Measurements from ENCODE around the gene ERCC1.

The ERCC1 gene

GRCh38 chr19:45405435-45406225, 18.1 kb downstream of the ERCC1 start:
- peak; percentile 92 for DNase-seq (ENCODE audit: low read depth)

DNA sequence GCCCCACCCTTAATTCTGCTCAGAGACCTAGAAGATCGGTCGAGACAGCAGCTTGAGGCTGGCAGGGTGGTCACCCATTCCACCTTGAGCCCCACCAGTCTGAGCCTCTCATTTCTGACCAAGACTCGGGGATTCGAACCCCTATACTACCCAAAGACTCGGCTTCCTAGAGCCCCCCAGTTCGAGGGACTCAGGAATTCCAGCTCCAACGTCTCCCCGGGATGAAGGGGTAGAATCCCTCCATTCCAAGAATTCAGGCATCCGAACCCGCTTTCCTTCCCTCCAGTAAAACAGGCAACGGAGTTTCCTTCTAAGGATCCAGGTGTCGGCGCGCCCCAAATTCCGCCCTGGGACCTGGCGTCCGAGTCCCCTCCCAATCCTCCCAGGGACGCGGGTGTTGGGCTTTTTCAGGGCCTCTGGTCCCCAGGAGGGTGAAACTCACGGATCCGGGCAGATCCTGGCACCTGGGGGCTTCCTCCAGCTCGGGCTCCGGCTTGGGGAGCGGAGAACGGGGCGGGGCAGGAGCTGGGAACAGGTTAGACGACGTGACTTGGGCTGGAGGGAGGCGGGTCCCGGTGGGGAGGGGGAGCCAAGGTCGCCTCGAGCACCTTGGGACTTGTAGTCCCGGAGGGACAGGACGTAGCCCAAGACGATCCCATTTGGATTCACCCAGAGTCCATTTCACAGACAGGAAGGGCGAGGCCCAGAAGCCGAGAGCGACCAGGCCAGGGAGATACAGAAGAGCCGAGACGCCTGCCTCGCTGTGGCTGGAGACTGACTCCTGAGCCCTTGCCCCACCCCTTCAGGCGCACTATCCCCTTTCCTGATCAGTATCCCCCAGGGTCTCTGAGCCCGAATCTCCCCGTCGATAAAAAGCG, 18.9 kb downstream of the ERCC1 start, which contains the start of gene PPP1R13L:
PPP1R13L (minus strand) TSS at position 513 of the 878 bp plus-strand sequence. CDS start 6,751 bp downstream, outside the sequence.
- DNase-seq (ENCODE audit: low read depth) = peak; percentile 80

DNA sequence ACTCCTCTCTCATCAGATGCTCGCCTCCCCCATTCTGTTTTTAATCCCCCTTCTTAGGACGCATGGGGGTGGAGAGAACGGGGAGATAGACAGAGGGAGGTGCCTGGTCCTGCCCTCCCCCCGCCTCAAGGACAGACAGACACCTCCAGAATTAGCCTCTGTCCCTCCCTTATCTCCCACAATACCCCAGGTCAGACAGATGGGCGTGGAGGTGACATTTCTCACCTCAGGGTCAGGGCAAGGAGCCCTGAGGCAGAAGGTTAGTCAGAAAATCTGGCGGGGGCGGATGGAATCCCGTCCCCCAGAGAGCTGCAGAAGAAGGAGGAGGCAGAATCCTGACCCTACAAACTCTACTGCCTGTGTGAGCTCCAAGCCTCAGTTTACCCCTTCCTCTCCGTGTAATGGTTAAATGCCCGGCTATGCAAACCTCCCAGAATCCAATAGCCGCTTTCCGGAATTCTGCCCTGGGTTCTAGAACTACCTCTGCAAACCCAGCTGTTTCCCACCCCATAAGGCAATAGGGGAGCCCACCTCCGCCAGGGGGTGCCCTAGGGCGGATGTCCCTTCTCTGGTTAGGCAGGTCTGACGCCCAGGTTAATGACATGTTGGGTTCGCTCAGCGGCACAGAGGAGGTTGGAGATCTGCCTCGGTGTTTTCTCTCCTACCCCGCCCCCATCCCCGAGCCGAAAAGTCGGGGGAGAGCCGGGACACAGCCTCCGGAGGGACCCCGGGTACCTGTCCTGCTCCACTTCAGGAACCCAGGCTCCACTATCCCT, 19.7 kb downstream of the ERCC1 start:
- no peak for DNase-seq (ENCODE audit: low read depth)

DNA sequence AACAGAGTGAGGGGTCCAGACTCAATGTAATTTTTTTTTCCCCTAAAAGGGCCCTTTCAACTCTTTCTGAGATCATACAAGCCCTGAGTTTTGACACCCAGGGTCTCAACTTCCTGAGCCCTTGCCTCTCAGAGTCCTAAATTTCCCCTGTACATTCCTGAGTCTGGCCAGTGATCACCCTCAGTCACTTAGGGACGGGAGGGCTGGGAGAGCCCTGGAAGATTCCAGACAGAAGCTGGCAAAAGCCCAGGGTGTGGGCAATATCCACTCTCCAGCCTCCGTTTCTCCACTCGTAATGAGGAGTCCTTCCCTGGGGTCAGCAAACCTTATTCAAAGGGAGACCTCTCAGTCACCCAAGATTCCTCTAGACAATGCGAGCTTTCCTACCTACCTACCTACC, 20.4 kb downstream of the ERCC1 start:
- no peak for DNase-seq (ENCODE audit: low read depth)

- DNase-seq (ENCODE audit: low read depth) = no peak
Observed at GRCh38 chr19:45402298-45403061, 21.2 kb downstream of the ERCC1 start.

DNA sequence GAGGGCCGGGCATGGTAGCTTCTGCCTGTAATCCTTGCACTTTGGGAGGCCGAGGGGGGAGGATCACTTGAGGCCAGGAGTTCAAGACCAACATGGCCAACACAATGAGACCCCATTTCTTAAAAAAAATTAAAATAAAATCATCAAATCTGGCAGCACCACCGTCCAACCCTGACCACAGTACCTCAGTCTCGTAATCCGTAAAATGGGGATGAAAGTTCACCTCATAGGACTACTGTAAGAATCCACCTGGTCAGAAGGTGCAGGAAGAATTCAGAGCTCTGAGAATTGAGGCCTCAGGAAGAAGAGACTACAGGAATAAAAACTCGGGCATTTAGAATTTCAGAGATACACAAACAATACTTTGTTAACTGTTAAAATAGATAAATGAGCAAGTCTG, 21.9 kb downstream of the ERCC1 start:
- DNase-seq (ENCODE audit: low read depth) = no peak

DNA sequence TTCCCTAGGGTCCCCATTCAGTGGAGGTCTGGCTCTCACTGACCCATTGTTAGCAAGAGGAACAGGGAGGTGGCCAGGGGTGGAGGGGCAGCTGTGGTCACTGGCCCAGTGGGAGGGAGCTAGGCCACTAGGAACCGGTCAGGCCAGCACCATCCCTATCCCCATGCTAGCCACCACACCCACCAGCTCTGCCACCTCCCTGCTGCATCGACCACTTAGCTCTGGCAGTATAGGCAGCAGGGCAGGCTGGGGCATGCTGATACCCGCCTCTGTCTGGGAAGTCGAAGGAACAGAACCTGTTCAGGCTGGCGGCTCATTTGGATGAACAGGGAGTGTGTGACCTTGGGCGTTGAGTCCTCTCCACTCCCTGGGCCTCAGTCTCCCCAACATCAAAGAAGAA, 23.5 kb downstream of the ERCC1 start:
- DNase-seq (ENCODE audit: low read depth) = no peak

DNA sequence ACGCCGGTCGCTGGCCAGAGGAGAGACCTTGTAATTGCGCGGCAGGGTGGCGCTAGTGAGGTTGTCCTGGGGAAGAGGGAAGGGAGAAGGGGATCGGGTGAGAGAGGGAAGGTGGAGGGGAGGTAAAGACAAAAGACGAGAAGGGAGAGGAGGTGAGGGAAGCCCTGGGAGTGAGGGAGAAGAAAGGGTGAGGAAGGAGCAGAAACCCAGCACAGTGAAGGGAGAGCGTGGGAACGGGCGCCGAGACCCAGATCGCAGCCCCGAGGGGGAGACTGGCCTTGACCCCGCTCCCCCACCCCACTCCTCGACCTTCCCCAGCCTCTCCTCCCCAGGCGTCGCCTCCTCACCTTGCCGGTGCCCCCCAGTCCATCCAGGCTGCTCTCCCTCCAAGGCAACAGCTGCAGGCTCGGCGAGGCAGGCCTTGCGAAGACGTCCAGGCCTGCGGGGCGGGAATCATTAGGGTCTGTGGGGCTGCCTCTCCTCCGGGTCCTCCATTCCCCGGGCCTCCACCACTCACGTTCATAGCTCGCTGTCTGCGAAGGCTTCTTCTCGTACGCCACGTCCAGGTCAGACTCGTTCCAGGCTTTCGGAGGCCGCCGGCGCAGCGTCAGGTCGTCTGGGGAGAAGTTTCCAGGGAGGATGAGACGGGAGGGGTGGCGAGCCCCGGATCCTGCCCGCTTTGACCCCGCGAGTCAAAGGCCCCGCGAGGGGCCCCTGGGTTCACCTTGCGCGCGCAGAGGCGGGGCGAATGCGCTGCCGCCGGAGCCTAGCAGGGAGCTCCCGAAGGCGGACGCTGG, 27.7 kb downstream of the ERCC1 start:
- no peak for DNase-seq (ENCODE audit: low read depth)

GRCh38 chr19:45391871-45392665, 31.6 kb downstream of the ERCC1 start:
- DNase-seq (ENCODE audit: low read depth) = no peak

DNA sequence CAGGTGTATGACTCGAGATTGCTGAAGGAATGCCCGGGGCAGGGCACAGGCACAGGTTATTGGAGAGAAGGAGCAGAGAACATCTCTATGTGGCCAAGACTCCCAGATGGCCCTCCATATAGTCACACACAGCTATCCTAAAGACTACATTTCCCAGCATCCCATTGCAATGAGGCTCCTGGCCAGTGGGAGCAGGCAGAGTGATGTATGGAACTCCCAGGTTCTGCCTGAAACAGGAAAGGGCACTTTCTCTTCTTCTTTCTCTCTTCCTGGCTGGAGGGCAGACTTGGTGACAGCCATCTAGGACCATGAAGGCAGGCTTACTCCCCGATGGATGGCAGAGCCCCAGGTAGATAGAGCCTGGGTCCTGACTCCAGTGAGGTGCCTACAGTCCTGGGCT, 32.4 kb downstream of the ERCC1 start:
- DNase-seq (ENCODE audit: low read depth) = no peak

- no peak for DNase-seq (ENCODE audit: low read depth)
Observed at GRCh38 chr19:45385392-45386221, 38.1 kb downstream of the ERCC1 start.

GRCh38 chr19:45382426-45382825, 41.3 kb downstream of the ERCC1 start:
- no peak for DNase-seq (ENCODE audit: low read depth)

- DNase-seq (ENCODE audit: low read depth) = no peak
Observed at GRCh38 chr19:45380107-45380506, 43.6 kb downstream of the ERCC1 start.

DNA sequence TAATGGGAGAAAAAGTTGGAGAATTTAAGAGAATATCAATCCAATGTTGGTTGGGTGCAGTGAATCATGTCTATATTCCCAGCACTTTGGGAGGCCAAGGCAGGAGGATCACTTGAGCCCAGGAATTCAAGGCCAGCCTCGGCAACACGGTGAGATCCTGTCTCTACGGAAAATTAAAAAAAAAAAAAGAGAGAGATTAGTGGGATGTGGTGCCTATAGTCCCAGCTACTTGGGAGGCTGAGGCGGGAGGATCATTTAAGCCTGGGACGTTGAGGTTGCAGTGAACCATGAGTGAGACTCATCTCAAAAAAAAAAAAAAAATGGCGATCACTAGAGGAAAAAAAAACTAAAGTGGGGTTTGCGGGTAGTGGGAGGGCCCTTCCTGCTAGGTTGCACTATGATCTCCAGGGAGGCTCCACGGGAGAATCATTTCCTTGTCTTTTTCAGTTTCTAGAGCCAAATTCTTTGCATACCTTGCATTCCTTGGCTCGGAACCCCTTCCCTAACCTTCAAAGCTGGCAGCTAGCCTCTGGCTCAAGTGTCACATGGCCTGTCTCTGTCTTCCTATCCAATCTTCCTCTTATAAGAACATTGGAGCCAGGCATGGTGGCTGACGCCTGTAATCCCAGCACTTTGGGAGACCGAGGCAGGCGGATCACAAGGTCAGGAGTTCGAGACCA, 47.5 kb downstream of the ERCC1 start:
- peak; percentile 97 for DNase-seq (ENCODE audit: low read depth)

DNA sequence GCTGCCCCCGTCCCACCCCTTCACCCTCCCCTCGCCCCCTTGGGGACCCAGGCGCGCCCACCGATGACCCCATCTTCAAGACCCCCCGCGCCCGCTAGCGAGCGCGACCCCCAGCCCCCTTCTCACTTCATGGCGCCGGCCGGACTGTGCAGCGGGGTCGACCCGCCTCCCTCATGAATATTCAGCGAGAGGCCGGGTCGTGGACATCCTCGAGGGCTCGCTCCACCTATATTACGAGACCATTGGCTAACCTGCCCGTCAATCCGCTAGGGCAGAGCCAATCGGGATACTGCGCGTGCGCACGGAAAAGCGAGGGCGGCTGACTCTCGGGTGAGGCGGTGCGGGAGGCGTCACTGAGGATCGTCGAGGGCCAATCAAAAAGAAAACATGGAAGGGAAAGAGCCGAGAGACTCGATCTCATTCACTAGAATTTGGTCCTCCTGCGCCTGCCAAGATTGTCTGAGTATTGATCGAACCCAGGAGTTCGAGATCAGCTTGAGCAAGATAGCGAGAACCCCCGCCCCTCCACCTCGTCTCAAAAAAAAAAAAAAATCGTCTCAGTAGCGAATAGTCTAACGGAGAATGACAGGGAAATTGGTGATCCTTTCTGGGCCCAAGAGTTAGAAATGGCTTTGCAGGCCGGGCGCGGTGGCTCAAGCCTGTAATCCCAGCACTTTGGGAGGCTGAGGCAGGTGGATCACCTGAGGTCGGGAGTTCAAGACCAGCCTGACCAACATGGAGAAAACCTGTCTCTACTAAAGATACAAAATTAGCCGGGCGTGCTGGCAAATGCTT, 53.1 kb downstream of the ERCC1 start, which contains the start of gene ERCC2:
ERCC2 (minus strand) TSS at position 164 of the 795 bp plus-strand sequence; CDS start at position 131, 33 bp downstream.
- DNase-seq (ENCODE audit: low read depth) = peak; percentile 97

DNA sequence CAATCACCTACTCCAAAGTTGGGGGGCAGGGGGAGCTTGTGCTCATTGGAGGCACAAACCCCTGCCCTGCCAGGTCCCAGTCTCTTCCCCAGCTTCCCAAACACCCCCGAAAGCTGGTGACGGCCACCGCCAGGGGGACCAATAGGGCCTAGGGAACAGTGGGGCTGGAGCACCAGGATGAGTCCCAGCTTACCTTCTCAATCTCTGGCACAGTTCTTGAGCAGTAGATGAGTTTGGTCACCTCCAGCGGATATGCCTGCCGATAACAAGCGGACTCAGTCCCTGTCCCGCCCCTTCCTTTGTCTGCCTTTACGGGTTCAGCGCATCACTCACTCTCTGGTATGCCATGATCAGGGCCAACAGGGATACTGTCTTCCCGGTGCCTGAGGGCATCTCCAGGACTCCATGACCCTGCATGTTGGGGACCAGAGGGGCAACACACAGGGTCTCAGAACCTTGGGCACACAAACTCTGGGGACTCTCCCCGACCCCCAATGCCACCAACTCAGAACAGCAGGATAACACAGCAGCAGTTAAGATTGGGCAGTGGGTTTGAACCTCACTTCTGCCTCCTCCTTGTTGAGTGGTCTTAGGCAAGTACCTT, 54.9 kb downstream of the ERCC1 start:
- DNase-seq (ENCODE audit: low read depth) = no peak

DNA sequence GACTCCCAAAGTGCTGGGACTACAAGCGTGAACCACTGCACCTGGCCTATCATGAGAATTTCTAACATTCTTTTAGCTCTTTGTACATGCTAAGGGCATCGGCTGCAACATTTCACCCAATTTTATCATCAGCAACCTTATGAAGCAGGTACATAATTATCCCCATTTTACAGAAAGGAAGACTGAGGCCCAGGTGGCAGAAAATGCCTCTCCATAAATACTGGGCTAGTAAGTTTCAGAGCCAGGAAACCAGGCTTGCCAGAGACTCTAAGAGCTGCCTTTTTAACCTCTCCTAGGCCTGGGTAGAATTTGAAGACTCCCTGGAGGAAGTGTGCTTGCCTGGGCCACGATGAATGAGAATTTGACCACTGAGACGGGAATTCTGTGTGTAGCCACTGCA, 55.6 kb downstream of the ERCC1 start:
- no peak for DNase-seq (ENCODE audit: low read depth)

All from HS-5 (cell line).